Measurements from ENCODE around the gene CABLES1.
"Not testable (repeated sequence)": the region's sequence is repeated elsewhere in the genome, so short reads cannot be mapped to it uniquely, and the experiment has no call there.

Gene CABLES1

GRCh38 chr18:23134780-23135549 lies at the start of gene CABLES1:
Gene CABLES1, plus strand, starts transcription at chr18:23135485. Its CDS starts 278 bp downstream, at chr18:23135763.
- peak; percentile 83 for DNase-seq

- no peak for DNase-seq
Observed at GRCh38 chr18:23087352-23087751, 47.9 kb upstream of the CABLES1 start.

GRCh38 chr18:23088310-23088709 lies 47.0 kb upstream of the CABLES1 start:
- no peak for DNase-seq

- not testable (repeated sequence) for DNase-seq
Observed at GRCh38 chr18:23091017-23091993, 44.0 kb upstream of the CABLES1 start.

- DNase-seq = no peak
Observed at GRCh38 chr18:23092121-23092520, 43.2 kb upstream of the CABLES1 start.

GRCh38 chr18:23093130-23093529 lies 42.2 kb upstream of the CABLES1 start:
- not testable (repeated sequence) for DNase-seq

- DNase-seq = no peak
Observed at GRCh38 chr18:23093772-23094171, 41.5 kb upstream of the CABLES1 start.

- DNase-seq = no peak
Observed at GRCh38 chr18:23094411-23095190, 40.7 kb upstream of the CABLES1 start.

GRCh38 chr18:23095463-23095862 lies 39.8 kb upstream of the CABLES1 start:
- no peak for DNase-seq

DNA sequence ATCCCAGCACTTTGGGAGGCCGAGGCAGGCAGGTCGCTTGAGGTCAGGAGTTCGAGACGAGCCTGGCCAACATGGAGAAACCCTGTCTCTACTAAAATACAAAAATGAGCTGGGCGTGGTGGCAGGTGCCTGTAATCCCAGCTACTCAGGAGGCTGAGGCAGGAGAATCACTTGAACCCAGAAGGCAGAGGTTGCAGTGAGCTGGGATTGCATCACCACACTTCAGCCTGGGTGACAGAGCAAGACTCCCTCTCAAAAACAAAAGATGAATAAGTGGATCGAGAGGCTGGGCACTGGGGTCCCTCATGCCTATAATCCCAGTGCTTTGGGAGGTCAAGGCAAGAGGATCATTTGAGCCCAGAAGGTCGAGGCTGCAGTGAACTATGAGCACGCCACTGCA lies 38.3 kb upstream of the CABLES1 start:
- not testable (repeated sequence) for DNase-seq

- no peak for DNase-seq
Observed at GRCh38 chr18:23099621-23100020, 35.7 kb upstream of the CABLES1 start.

GRCh38 chr18:23101861-23102432 lies 33.3 kb upstream of the CABLES1 start:
- DNase-seq = no peak

GRCh38 chr18:23102493-23103261 lies 32.6 kb upstream of the CABLES1 start:
- no peak for DNase-seq

DNA sequence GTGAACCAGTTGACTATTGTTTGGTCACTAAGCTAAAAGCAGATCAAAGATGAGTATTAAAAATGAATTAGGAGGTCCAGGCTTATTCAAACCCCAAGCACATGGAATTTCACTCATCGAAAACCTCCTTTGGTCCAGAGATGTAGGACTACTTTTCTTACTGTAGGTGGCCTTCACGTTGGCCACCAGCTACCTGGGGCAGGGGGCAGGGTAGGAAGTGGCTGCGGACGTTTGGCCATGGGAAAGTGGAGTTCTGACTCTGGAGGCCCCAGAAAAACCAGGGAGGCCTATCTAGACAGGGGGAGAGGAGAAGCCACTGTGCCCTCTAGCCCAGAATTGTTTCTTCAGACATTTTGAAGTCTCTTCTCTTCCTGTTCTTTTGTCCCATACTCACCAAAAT lies 31.8 kb upstream of the CABLES1 start:
- DNase-seq = no peak

- no peak for DNase-seq
Observed at GRCh38 chr18:23105030-23105429, 30.3 kb upstream of the CABLES1 start.

- DNase-seq = no peak
Observed at GRCh38 chr18:23105581-23106219, 29.6 kb upstream of the CABLES1 start.

DNA sequence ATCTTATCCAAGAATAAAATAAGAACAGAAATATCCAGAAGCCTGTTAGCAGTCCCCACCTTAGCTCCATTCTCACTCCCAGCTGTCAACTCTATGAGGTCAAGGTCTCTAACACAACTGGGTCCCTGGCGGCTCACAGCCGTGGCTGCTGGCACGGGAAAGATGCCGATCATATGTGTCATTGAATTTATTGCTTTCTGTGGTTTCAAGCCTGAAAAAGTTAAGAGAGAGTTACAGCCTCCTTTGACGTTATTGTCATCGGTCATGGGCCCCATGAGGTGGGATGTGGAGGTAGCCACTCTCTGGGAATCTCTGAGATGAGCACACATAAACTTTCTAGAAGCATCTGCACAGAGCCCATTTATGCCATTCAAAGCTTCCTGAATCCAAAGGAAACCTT lies 28.7 kb upstream of the CABLES1 start:
- peak; percentile 96 for DNase-seq

DNA sequence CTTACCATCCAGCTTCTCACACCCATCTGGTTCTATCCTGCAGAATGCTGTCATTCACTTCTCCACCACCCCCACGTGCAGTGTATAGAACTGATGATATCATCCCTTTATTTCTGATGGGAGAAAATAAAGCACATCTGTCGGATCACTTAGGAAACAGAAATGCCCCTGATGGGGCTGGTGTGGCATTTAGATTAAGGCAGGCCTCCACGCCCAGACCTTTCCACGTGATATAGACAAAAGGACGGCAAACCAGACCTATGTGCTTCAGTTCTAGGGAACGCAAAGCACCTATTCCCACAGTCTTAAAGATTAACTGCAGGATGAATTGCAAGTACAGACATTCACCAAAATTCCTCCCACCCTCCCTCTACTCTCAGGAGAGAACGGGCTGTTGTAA lies 27.6 kb upstream of the CABLES1 start:
- no peak for DNase-seq

GRCh38 chr18:23108496-23108895 lies 26.8 kb upstream of the CABLES1 start:
- DNase-seq = no peak

DNA sequence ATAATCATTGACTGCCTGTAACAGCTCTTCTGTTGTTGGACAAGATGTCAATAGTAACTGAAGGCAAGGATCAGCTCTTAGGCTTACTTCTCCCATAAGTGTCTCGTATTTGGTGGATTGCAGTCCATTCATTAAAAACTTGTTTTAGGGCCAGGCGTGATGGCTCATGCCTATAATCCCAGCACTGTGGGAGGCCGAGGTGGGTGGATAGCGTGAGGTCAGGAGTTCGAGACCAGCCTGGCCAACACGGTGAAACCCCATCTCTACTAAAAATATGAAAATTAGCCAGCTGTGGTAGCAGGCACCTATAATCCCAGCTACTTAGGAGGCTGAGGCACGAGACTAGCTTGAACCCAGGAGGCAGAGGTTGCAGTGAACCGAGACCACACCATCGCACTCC lies 26.1 kb upstream of the CABLES1 start:
- DNase-seq = not testable (repeated sequence)

GRCh38 chr18:23113576-23113975 lies 21.7 kb upstream of the CABLES1 start:
- DNase-seq = no peak

Data from islet precursor cell (in vitro differentiated cells).